Measurements from ENCODE around the gene MRAP.

Gene MRAP

DNA sequence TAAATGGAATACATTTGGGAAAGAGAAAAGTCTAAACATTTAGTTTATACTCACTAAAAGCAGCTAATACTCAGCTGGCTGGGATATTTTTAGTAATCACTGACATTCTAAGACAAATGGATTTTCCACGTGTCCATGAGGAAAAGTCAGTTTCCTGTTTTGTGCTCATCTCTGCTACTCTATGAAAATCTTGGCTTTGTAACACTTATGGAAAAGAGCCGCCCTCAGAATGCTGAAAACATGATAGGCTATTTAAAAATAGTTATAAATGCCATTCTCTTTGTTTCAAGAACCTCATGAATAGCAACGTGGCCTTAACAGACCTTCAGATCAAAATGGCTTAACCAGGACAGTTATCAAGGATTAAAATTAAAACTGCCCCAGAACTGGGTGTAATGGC, 29.9 kb downstream of the MRAP start:
- no peak for DNase-seq

DNA sequence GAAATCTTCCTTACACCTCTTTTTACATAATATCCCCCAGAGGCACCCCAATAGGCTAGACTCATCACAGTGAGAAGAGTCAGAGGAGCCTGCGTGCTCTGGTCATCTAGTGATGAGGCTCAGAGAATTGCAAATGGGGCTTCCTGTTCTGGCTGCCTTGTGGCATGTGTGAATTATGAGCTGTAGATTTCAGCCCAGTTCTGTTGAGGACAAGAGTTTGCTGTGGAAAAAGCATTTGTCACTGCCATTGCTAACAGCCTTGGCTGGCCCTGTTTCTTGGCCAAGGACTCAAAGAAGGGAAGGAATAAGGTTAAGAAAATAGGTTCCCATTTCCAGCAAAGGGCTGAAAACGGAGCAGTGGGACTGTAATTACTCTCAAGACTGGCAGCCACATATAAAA, 30.7 kb downstream of the MRAP start:
- no peak for DNase-seq

DNA sequence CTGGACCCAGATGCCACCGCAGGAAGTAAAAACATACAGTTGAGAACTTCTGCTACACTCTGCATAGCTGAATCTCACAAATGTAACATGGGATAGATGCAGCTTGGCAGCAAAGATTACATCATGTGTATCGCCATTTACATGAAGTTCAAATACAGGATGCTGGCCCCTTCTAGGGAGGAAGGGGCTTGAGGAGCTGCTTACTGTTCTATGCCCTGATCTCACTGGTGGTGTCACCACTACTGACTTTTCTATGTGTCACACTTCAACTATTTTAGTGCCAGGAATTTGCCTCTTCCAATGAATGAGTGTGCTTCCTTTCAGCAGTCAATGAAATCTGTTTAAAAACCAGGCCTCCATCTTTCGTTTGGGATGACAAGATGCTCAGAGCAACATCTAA, 31.1 kb downstream of the MRAP start:
- no peak for DNase-seq

DNA sequence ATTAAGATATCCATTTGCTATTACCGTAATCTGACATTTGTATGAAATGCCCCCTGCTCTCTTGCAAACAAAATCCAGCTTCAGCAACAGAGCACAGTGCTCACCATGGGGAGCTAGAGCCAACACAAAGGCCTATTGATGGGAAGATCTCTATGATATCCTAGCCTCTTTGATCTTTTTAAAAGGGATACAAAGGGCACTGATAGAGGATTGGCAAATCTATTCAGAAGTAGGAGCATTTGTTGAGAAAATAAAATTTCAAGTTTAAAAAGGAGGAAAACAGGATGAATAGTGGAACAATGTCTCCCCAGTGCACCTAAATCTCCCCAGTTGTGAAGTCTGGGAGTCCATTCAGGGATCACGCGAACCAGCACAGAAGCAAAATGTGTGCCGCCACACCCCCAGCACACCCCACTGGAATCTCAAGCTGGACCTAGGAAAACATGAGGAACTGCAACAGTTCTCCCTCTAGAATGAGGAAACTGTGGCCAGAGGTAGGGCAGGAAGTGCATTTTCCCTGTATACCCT, 32.2 kb downstream of the MRAP start:
- no peak for DNase-seq

DNA sequence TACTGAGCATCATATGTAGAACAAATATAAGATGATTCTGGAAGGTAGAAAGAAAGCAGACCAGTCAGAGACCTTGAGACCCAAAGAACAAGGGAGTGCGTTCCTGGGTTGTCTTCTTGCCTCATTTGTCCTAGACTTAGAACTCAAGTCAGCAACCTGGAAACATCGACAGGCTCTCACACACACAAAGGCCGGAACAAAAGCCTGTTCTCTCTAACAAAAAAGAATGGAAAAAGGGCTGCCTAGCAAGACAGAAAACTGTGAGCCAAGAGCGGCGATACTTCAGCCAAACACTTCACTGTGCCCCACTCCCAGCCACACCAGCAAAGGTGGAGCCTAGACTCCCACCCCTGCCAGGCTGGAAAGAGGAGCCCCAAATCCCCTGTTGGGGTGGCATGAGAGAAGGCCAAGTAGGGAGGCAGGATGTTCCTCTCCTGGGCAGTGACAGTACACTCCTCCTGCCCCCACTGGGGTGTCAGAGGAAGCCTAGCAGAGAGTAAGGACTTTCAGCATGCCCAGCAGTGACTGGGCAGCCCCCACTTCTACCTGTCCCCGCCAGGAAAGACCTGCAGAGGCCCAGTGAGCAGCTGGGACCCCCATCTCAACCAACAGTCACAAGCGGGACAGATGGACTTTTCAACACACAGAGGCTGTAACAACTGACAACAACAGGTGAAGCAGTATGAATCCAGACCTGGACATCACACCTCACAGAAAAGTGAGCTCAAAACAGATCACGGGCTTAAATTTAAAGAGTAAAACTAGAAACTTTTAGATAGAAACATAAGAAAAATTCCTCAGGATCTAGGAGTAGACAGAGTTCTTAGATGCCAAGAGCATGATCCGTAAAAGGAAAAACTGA, 33.0 kb downstream of the MRAP start:
- DNase-seq = no peak

DNA sequence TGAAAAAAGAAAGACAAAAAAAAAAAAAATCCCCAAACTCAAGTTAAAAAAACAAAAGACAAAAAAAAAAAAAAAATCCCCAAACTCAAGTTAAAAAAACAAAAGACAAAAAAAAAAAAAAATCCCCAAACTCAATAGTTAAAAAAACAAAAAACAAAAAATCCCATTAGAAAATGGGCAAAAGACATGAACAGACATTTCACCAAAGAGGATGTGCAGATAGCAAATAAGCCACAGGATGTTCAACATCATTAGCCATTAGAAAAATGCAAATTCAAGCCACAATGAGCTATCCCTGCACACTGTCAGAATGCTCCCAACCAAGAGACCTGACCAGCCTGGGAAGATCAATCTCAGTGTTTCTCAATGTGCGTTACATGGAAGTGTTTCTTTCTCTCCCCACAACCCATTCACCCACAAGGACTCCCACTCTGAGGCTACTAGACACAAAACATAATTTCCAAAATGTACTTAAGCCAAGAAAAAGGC, 33.9 kb downstream of the MRAP start:
- DNase-seq = no peak

DNA sequence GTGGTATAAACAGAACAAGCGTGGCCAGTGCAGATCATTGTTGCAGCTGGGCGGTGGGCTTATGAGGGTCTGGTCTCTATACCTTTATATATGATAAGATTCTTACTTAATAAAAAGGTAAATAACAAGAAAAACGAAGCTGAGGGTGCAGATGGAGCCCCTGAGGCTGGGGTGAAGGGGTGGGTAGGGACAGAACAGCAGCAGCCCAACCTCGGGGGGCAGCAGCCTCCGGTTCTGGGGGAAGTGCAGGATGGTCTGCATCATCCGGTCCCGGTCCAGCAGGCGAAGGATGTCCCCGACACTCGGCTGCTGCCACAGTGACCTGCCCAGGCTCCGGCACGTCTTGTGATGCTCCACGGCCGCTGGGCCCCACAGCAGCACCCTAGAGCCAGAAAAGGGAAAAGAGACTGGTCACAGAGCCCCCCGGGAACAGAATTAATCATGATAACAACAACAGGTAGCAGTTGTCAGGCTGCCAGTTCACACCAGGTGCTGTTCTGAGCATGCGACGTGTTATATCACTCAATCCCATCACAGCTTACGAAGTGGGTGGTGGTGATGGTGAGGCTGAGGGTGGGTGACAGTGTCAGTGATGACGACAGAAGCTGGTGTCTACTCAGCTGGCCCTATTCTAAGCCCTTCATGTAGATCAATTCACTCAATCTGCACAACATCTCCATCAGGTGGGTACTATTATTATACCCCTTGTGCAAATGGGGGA, 35.5 kb downstream of the MRAP start:
- no peak for DNase-seq

DNA sequence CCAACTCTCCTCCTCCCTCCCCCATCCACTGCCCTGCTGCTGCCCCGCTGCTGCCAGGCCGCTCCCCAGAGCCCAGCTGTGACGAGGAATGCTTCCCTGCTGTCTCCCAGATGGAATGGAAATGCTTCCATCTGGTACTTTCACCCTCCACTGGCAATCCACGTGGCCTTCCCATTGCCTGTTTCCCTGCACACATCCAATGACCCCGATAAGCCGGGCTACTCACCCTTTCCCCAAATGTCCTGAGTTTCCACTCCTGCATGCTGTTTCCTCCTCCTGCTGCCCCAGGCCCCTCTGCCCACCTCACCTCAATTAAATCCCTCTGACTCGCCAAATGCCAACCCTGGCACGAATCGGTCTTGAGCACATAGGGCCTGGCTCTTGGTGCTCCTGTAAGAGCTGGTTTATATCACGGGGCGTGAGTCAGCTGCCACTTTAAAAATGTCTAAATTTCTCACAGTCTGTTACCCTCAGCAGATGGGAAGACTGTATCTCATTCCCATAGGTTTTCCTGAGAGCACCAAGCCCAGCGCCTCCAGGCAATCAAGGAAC, 36.4 kb downstream of the MRAP start:
- no peak for DNase-seq

DNA sequence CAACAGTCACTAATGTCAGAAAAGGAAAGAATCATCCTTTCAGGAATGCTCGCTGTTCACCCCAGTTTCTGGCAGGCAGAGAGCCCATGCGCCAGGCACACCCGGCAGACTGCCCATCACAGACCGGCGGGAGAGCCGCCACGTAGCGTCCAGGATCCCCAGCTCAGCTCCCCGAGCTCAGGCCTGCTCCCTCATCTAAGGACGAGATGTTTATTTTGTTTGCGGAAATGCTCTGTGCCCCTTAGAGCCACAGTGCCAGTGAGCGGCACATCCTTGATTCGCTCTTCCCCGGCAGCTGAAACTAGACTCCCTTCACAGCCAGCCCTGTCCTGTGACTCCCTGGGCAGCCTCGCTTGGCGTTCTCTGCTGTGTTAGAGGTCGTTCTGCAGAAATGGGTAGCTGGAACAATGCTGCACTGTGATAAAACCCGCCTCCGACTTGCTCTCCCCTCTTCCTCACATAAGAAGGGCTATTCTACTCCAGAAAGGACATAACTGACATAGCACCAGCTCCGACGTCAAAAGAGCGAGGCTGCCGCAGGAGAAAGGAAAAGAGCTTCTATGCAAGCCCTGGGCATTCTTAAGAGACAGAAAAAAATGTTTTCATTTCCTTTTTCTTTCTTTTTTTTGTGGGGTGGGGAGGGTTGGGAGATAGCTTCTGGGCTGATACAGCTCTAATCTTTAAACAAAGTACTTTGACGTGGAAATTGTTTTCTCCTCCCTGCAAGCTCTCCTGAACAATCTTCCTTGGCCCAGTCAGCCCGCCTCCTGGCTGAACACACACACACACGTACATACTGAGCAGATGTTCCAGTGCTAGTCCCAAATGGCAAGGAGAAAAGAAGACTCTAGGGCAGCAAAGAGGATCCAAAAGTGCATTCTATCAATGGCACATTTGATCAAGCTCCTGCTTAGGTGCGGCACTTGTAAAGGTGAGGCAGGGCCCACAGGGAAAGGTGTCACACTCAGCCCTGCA, 37.2 kb downstream of the MRAP start:
- DNase-seq = no peak

DNA sequence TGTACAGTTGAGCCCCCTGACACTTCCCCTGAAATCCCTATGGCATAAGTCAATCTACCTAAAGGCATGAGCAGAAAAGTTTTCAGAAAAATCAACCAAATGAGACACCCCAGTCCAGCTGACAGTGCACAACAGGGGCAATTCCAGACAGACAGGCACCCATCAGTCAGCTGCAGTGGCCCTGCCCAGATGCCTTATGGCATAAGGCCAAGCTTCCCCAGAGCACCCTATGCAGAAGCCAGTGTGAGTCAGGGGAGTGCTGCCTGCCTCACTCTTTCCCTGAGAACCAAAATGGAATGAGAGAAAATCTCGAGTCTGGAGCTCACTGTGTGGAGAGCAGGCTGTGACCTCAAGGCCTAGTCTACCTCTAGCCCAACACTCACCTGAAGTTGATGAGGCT, 38.1 kb downstream of the MRAP start:
- no peak for DNase-seq

DNA sequence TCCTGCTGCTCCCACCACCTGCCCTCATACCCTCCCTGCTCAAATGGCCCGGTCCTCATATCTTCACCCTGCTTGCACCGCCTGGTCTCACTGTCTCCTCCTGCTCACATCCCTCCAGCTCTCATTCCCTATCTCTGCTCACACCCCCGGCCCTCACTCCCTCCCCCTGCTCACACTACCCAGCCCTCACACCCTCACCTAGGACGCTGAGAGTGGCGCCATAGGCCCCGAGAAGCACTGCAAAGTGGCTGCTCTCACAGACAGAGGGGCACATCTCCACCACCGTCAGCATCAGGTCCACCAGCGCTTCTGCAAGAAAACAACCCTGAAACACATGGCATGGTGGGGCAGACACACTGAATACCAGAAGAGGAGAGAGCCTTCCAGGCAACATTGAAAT, 38.6 kb downstream of the MRAP start:
- no peak for DNase-seq

DNA sequence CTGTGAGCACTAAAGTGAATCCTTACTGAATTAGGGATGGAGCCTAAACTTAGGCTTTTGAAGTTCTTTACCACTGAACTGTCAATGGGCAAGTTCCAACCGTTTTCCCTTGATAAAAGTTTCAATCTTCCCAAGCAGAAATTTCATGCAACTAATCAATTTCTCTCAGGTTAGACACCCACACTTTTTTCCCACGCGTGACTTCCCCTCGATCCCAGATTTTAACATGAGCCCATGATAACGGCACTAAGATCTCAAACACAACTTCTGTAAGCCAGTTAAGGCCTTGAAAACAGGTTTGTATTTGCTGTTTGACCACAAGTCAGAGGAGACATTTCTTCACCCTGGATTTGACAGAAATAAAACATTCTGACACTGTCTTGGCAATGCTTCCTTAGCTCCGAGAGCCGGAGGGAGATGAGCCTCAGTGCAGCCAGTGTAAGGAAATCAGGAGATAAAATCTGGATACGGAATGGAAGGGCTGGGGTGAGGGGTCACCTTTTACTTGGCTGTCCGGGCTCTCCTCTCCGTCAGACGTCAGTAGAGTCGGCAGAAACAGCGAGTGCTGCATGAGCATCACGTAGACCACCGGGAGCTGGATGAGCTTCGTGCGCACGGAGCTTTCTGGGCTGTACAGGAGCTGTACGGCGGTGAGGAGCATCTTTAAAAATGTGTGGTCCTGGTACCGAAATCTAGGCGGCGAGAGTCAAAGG, 39.7 kb downstream of the MRAP start:
- no peak for DNase-seq

DNA sequence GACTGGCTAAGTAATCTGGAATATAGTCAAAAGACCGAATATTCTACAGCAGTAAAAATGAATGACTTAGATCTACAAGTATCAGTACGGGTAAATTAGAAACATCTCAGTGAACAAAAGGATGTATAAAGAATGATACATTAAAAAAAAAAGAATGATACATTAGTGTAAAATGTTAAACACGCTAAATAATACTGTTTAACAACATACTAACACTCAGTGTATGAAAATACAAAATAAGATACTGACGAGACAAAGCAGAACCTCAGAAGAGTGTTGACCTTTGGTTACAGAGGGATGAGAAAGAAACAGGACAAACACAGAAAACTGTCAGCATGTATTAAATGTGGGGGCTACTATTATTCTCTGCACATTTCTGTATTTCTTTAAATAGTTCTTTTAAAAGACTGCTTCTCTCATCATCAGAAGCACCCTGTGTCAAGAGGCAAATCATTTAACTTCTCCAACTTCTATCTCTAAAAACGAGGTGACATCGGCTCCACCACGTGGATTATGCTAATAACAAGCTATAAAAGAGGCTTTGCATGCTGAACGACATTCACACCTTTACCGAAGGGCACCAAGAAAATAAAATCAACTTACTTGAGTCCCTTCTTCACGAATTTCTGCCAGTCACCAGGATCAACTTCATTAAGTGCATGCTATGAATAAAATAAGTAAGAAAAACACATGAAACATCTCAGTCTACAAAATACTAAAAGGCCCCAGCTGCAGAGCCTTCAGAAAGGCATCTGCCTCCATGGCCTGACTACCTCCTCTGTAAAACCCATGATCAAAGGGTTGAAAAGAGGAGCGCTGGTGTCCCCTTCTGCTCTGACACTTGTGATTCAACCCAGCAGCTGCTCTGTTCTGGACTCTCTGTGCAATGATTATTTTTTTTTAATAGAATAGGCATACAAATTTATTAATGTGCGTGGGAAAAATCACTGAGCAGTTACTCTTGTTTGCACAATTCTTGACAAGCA, 42.5 kb downstream of the MRAP start:
- no peak for DNase-seq

DNA sequence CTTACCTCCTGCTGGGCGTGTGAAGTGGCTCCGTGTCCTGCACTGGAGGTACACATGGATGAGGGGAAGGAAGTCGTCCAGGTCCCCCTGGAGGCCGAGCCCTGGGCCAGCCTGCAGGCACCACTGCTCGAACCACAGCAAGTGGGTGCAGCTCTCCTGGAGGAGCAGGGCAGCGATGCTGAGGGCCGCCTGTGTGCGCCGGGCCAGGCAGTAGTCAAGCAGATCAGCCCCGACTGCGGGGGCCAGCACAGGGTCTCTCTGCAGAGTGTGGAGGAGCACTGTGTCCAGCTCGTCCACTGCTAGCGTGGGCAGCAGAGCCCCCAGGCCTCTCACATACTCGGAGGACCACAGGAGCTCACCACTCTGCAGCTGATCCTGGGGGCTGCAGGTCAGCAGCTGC, 48.3 kb downstream of the MRAP start:
- no peak for DNase-seq

DNA sequence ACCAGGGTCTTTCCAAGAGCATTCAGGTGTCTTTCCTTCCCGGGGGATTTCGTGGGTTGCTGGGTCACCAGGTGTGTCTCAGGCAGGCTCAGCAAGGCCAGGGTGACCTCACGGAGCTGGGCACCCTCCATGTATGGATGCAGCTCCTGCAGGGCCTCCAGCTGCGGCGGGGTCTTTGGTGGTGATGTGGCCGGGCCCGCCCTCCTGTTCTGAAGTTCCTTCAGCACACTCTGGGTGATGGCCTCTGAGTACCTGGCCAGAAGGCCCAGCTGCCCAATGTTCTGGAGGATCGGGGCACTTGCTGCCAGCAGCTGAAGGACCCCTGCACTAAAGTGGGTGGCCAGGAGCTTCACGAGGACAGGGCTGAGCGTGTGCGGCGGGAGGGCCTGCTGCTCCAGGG, 48.7 kb downstream of the MRAP start:
- DNase-seq = no peak

DNA sequence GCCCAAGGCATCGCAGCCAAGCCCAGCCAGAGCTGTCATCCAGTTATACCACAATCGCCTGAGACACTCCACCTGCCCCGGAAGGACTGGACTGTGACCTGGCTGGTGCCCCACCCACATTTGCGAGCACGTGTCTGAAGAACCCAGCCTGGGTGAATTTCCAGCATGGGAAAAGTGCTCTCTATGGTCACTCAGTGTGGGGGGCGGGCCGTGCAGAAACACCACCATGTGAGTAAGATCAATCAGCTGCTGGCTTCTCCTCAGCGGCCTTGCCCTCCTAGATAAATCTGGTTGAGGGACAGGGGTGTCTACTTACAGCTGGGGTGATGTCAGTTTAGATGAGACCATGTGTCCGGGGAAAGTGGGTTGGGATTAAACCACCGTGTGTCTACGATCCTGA, 49.3 kb downstream of the MRAP start:
- DNase-seq = no peak

DNA sequence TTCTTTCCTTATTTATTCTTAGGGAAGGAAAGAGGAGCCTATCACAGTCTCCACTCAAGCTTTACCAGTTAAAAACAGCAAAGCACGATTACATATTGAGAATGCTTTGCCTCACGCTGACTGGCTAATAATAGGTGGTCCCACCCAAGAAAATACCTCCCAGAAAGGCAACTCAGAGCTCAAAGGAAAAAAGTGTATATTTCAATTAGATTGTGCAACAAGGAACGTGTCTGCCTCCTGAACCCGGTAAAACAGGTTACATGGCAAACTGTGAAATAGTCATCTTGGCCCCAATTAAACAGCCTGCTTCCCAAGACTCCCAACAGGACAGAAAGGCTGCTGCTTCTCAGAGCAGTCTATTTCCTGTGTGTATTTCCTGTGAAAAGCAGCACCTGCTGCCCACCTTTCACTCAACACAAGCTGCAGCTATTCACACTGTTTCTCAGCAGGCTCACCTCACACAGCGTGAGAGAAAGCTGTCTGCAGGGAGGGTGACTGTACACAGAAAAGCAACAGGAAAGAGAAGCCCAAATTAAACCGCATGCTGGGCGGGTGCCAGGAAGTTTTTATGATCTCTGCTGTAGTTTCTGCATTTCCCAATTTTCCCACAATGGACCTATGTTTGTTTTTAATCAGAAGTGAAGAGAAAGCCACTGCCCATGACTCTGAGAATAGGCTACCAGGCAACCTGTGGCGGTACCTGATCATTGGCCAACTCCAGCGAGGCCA, 50.1 kb downstream of the MRAP start:
- no peak for DNase-seq

DNA sequence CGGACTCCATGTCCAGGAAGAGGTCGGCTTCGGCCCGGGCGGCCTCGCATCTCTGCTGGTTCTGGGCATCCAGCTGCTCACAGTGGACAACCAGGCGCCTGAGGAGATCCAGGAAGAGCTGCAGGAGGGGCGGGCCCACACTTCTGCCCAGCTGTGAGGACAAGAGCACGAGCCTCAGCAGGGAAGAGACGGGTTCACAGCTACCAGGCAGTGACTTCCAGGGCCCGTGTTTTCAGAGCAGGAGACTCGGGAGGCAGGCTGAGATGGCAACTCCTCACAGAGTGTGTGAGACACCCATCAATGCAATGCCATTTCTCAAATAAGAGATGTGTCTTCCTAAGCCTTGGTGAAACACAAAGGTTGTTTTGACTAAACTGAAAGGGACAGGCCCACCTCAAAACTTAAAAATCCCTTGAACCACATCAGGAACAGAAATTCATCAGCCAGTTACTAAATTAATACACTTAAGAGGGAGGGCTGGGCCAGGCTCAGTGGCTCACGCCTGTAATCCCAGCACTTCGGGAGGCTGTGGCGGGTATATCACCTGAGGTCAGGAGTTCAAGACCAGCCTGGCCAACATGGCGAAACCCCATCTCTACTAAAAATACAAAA, 50.8 kb downstream of the MRAP start:
- DNase-seq = no peak

DNA sequence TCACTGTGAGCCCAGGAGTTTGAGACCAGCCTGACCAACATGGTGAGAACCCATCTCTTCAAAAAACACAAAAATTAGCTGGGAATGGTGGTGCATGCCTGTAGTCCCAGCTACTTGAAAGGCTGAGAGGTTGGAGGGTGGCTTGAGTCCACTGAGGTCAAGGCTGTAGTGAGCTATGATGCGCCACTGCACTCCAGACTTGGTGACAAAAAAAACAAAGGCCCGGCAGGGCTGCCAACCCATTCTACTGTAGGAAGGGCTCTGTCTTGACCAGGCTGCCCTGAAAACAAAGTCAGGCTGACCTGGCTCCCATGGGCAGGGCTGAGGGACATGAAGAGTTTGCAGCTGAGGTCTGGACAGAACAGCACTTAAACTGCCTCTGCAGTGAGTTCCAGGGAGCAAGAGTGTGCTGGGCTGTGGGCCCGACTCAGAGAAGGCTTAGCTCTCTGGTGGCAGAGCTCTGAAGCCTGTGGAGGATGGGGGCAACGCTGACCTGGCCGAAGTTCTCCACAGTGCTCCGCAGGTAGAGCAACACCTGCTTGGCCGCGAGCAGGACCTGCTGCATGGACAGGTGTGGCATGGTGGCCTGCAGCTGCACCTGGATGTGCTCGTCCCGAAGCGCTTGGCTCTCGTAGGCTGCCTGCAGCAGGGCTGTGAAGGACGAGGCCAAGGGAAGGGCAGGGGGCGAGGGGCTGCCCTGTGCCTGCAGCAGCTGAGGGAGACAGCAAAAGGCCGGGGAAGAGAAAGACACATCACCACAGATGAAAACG, 51.7 kb downstream of the MRAP start:
- DNase-seq = no peak

Data from DMS153 (cell line).